ENCODE results near the gene SLC6A19. TPM values are rescaled to one million over a fixed set of nuclear protein-coding genes. Genes with fewer than 3 reads are reported as not detected.
"Not testable (repeated sequence)": the region's sequence is repeated elsewhere in the genome, so short reads cannot be mapped to it uniquely, and the experiment has no call there.

Gene SLC6A19
- not detected in 2 replicates for total RNA-seq

GRCh38 chr5:1201327-1202025 is at the start of gene SLC6A19:
TSS of gene SLC6A19 (plus strand) at chr5:1201595. CDS start at chr5:1201651, 56 bp downstream.
- DNase-seq (ENCODE audit: extremely low read depth, low read depth, low spot score): no peak

GRCh38 chr5:1152156-1152555 is 49.2 kb upstream of the SLC6A19 start:
- DNase-seq (ENCODE audit: extremely low read depth, low read depth, low spot score): no peak

GRCh38 chr5:1152771-1153282 is 48.6 kb upstream of the SLC6A19 start:
- DNase-seq (ENCODE audit: extremely low read depth, low read depth, low spot score): no peak

GRCh38 chr5:1153428-1153827 is 48.0 kb upstream of the SLC6A19 start:
- no peak for DNase-seq (ENCODE audit: extremely low read depth, low read depth, low spot score)

GRCh38 chr5:1155191-1156032 is 46.0 kb upstream of the SLC6A19 start:
- DNase-seq (ENCODE audit: extremely low read depth, low read depth, low spot score): no peak

GRCh38 chr5:1156033-1156753 is 45.2 kb upstream of the SLC6A19 start:
- no peak for DNase-seq (ENCODE audit: extremely low read depth, low read depth, low spot score)

- no peak for DNase-seq (ENCODE audit: extremely low read depth, low read depth, low spot score)
These were observed 44.5 kb upstream of the SLC6A19 start for GRCh38 chr5:1156754-1157460.

- DNase-seq (ENCODE audit: extremely low read depth, low read depth, low spot score): not testable (repeated sequence)
These were observed 43.9 kb upstream of the SLC6A19 start for GRCh38 chr5:1157461-1157986.

- no peak for DNase-seq (ENCODE audit: extremely low read depth, low read depth, low spot score)
These were observed 42.6 kb upstream of the SLC6A19 start for GRCh38 chr5:1158647-1159340.

GRCh38 chr5:1159341-1159675 is 42.1 kb upstream of the SLC6A19 start:
- no peak for DNase-seq (ENCODE audit: extremely low read depth, low read depth, low spot score)

- DNase-seq (ENCODE audit: extremely low read depth, low read depth, low spot score): no peak
These were observed 41.5 kb upstream of the SLC6A19 start for GRCh38 chr5:1159774-1160406.

GRCh38 chr5:1161108-1161832 is 40.1 kb upstream of the SLC6A19 start:
- no peak for DNase-seq (ENCODE audit: extremely low read depth, low read depth, low spot score)

- no peak for DNase-seq (ENCODE audit: extremely low read depth, low read depth, low spot score)
These were observed 39.6 kb upstream of the SLC6A19 start for GRCh38 chr5:1161833-1162229.

GRCh38 chr5:1162276-1162675 is 39.1 kb upstream of the SLC6A19 start:
- no peak for DNase-seq (ENCODE audit: extremely low read depth, low read depth, low spot score)

- no peak for DNase-seq (ENCODE audit: extremely low read depth, low read depth, low spot score)
These were observed 38.6 kb upstream of the SLC6A19 start for GRCh38 chr5:1162751-1163150.

- no peak for DNase-seq (ENCODE audit: extremely low read depth, low read depth, low spot score)
These were observed 38.0 kb upstream of the SLC6A19 start for GRCh38 chr5:1163366-1163765.

GRCh38 chr5:1163879-1164278 is 37.5 kb upstream of the SLC6A19 start:
- DNase-seq (ENCODE audit: extremely low read depth, low read depth, low spot score): no peak

GRCh38 chr5:1164696-1165630 is 36.4 kb upstream of the SLC6A19 start:
- DNase-seq (ENCODE audit: extremely low read depth, low read depth, low spot score): no peak
